Epidermal melanocyte (primary cell): ENCODE results near the gene BMP5.

Source experiments
- DNase-seq: peaks from one replicate; pipeline ENCODE4 v3.0.0; 2011; ENCODE audit warnings: low spot score; ENCODE audit not compliant: insufficient read length

The BMP5 gene

GRCh38 chr6:55714831-55715230 lies 160.6 kb downstream of the BMP5 start:
- no peak for DNase-seq

DNA sequence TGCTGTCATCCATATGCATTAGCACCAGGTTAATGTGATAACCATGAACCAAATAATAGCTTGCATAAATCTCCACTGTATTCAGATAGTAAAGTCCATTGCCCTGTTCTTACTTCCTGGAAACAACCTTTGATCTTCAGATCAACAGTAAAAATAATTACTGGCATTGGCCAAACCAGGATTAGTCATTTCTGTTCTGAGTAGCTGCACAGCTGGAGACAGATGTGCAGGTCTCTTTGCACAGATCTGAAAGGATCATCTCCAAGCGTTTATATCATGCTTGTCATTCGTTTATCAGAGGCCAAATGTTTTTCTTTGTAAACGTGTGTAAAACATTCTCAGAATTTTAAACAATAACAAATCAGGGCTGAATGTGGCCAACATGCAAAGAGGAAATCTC lies 162.0 kb downstream of the BMP5 start:
- DNase-seq: no peak

DNA sequence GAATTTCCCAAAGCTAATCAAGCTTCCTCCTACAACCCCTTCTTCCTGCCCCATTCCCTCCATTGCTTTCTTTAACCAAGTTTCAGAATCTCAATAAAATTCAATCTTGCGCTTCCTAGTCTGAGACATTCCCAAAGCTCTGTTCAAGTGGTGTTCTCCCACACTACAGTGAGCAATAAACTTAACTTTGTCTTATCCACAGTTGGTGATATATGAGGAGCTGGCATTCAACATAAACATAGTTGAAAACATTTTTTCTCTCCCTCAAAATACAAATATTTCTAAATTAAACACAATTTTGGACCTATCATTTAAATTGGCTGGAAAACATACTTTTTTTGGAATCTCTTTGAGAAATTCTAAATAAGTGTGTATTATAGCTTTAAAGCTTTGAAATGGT lies 166.7 kb downstream of the BMP5 start:
- no peak for DNase-seq

- DNase-seq: no peak
These were observed 169.6 kb downstream of the BMP5 start for GRCh38 chr6:55705451-55706440.

DNA sequence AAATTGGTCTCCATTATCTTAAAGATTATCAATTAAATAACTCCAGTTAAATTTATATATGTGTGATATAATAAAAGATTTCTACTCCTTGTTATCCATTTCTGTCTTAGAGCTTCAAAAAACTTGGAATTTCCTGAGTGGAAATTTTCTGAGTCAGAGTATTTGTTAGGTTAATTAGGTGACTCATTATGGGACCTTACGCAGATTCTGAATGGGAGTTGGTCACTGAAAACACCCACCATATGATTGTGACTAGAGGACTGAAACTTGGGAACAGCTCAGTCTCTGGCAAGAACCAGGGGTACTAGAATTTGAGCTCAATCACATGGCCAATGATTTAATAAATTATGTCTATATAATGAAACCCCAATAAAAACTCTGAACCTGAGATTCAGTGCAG lies 171.0 kb downstream of the BMP5 start:
- no peak for DNase-seq
